Measurements from ENCODE around the gene NRP1. TPM values are rescaled to one million over a fixed set of nuclear protein-coding genes. Genes with fewer than 3 reads are reported as not detected.

Gene NRP1
- total RNA-seq, 4 donors from 2014 or later = 91.8 to 175 (median 142) TPM

DNA sequence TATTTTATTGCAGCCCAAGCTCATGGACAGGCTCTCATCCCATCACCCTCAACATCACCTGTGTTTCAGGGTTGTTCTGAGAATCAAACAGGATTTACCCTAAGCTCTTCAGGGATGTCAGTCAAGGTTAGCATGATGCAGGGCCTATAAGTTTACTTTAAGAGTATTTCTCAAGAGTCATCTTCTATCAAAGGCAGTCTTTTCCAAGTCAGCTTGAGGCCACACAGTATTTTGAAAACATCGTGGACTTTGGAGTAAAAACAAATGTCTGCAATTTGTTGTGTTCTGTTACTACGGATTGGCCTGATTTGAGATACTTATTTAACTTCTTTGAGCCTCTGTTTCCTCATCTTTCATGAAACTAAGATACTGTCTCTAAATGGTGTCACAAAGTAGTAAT, 42.0 kb upstream of the NRP1 start:
- TF ChIP-seq, protein P1, sequence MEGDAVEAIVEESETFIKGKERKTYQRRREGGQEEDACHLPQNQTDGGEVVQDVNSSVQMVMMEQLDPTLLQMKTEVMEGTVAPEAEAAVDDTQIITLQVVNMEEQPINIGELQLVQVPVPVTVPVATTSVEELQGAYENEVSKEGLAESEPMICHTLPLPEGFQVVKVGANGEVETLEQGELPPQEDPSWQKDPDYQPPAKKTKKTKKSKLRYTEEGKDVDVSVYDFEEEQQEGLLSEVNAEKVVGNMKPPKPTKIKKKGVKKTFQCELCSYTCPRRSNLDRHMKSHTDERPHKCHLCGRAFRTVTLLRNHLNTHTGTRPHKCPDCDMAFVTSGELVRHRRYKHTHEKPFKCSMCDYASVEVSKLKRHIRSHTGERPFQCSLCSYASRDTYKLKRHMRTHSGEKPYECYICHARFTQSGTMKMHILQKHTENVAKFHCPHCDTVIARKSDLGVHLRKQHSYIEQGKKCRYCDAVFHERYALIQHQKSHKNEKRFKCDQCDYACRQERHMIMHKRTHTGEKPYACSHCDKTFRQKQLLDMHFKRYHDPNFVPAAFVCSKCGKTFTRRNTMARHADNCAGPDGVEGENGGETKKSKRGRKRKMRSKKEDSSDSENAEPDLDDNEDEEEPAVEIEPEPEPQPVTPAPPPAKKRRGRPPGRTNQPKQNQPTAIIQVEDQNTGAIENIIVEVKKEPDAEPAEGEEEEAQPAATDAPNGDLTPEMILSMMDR (IDR thresholded peaks at IDR 0.05; ENCODE audit: low read depth) = no peak

DNA sequence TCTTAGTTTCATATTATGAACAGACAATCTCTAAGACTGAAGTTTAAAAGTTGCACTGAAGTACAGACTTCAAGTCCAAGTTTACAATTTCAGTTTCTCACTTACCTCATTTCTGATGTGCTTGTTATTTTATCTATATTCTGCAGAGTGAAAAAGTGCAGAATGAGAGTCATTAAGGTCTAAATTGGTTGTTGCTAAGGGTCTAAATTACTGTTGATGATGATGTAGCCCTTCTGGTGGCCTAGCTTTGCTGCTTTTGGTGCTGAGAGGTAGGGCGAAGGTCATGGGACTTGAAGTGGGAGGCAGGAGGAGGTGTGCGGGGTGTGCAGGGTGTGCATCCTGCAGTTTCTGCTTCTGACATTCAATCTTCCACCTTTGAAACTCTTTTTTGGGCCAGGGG, 38.8 kb upstream of the NRP1 start:
- TF ChIP-seq, protein P1 (IDR thresholded peaks at IDR 0.05; ENCODE audit: low read depth) = no peak

DNA sequence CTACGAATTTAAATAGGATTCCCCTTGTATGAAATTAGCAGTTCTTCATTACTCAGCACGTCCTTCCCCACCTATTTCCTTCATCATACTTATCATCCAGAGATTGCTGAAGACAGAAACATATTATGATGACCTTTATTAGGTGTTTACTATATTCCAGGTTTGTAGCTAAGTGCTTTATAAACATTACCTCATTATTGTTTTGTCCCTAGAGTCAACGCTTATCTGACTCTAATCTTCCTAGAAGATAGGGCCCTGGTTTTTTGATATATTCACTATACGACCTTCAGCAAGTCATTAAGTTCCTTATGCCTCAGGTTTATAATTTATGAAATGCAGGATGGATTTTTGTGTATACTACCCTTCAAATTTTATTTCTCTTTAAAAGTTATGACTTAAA, 36.8 kb upstream of the NRP1 start:
- TF ChIP-seq, protein P1 (IDR thresholded peaks at IDR 0.05; ENCODE audit: low read depth) = no peak

DNA sequence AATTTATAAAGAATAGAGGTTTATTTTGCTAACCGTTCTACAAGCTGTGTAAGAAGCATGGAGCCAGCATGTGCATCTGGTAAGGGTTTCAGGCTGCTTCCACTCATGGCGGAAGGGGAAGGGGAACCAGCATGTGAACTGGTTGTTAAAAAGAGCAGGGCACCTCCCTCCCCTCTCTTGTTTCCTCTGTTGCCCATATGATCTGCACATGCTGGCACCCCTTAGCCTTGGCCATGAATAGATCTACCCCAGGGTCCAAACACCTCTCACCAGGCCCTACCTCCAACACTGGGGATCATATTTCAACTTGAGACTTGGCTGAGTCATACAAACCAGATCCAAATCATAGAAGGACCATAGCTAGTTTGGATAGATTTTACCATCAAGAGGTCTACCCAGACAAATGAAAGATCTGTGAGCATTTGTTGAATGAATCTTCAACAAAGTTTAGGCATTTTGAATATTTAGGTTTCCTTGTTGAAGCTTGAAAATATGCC, 36.0 kb upstream of the NRP1 start:
- TF ChIP-seq, protein P1 (IDR thresholded peaks at IDR 0.05; ENCODE audit: low read depth) = no peak

DNA sequence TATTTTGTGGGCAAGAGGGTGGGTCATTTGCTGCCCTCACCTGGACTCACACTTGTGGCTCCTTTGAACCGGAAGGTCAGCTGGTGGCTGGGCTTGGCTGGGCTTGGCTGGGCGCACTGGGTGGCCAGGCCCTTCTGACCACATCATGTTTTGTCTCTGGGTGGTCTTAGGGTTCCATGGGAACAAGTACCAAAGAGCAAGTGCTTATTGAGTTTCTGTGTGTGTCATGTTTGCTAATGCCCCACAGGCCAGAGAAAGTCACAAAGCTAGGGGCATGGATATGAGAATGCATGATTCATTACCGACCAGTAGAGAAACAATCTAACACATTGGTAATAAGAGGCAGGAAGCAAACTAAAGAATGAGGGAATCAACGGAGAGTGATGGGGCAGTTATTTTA, 33.6 kb upstream of the NRP1 start:
- TF ChIP-seq, protein P1 (IDR thresholded peaks at IDR 0.05; ENCODE audit: low read depth) = no peak

DNA sequence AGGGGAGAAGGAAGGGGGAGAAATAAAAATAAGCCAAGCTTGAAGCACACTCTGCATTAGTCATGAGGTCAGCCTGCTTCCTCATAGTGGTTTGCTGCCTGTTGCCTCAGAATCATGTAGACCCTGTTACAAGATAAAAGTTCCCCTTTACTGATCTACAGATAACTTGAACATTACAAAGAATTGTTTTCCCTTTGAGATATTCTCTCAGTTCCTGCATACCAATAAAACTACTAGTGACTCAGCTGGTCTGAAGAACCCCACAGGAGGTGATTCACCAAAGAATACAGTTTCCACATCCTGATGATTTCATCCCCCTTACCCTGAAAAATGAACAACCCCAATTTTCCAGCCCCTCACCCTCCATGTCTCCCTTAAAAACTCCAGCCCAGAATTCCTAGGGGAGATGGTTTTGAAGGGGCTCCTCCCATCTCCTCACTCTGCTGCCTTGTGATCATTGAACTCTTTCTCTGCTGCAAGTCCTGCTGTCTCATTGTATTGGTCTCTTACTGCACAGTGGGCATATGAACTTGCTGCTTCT, 31.5 kb upstream of the NRP1 start:
- TF ChIP-seq, protein P1 (IDR thresholded peaks at IDR 0.05; ENCODE audit: low read depth) = no peak

DNA sequence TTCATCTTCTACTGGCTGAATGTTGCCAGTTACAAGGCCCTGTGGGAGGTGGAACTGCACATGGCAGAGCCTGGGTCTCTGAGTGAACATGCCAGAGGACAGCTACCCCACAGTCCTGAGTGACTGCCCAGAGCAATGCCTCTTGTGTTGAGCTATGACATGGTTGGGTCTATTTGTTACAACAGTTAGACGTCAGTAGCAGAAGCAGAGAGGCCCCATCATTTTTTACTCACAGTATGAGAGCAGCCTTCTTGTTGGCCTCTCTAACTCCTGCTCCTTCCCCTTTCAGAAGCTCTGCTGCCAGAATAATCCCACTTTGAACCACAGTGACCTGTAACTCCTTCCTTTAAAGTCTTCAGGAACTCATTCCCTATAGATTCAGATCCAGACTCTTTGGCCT, 30.8 kb upstream of the NRP1 start:
- TF ChIP-seq, protein P1 (IDR thresholded peaks at IDR 0.05; ENCODE audit: low read depth) = no peak
